Measurements from ENCODE around the gene CHD5.

- TF ChIP-seq TCF7L2 (IDR thresholded peaks at IDR 0.05; ENCODE audit: low read depth, low read length) = no peak
- TF ChIP-seq BRCA1 (CRISPR knock-in tag; IDR thresholded peaks at IDR 0.05) = no peak
- TF ChIP-seq ZNF234 (CRISPR knock-in tag; conservative IDR thresholded peaks at IDR 0.05) = no peak
- TF ChIP-seq GLI4 (CRISPR knock-in tag; IDR thresholded peaks at IDR 0.05; ENCODE audit: borderline replicate concordance) = no peak
- TF ChIP-seq MTERF4 (CRISPR knock-in tag; IDR thresholded peaks at IDR 0.05) = no peak
- TF ChIP-seq IKZF1 (IDR thresholded peaks at IDR 0.05) = no peak
- no peak for TF ChIP-seq ZFP41 (CRISPR knock-in tag; IDR thresholded peaks at IDR 0.05; ENCODE audit: borderline replicate concordance)
Observed at GRCh38 chr1:6166221-6166620, 13.9 kb downstream of the CHD5 start.

All from HepG2 (cell line).